Neural cell (in vitro differentiated cells): ENCODE data around the gene TEX101. TPM values are rescaled to one million over a fixed set of nuclear protein-coding genes. Genes with fewer than 3 reads are reported as not detected.

Experiments used
- H2AFZ ChIP-seq: fragments of 200-600, 300-800 bp; sonication (generic), shearing (Covaris generic); 2 replicates; pipeline ENCODE4 v1.6.0; 2014; ENCODE audit warnings: low read depth, mild to moderate bottlenecking, antibody characterized with exemption, low read length, moderate library complexity
- H3F3A ChIP-seq: fragments of 200-600 bp; shearing (Covaris generic); 2 replicates; pipeline ENCODE4 v1.6.1; 2016; ENCODE audit warnings: mild to moderate bottlenecking, moderate library complexity, mixed read lengths, antibody characterized with exemption, low read length; ENCODE audit not compliant: insufficient read depth, poor library complexity, severe bottlenecking
- H3K27ac ChIP-seq: fragments of 200-600, 300-800 bp; sonication (generic), shearing (Covaris generic); 2 replicates; pipeline ENCODE4 v1.5.1; 2014; ENCODE audit warnings: mild to moderate bottlenecking, low read length, moderate library complexity
- H3K27me3 ChIP-seq: fragments of 300-800, 200-600 bp; sonication (generic), shearing (Covaris generic); 2 replicates; pipeline ENCODE4 v1.6.0; 2014; ENCODE audit warnings: mild to moderate bottlenecking, low read depth, low read length, moderate library complexity; ENCODE audit not compliant: insufficient read depth
- H3K36me3 ChIP-seq: fragments of 300-800, 200-600 bp; sonication (generic), shearing (Covaris generic); 2 replicates; pipeline ENCODE4 v1.5.1; 2014; ENCODE audit warnings: mild to moderate bottlenecking, antibody characterized with exemption, low read length, moderate library complexity; ENCODE audit not compliant: insufficient read depth
- H3K4me2 ChIP-seq: fragments of 300-800, 200-600 bp; sonication (generic), shearing (Covaris generic); 2 replicates; pipeline ENCODE4 v1.6.0; 2014; ENCODE audit warnings: mild to moderate bottlenecking, low read length
- H3K4me3 ChIP-seq: fragments of 300-800, 200-600 bp; sonication (generic), shearing (Covaris generic); 2 replicates; pipeline ENCODE4 v1.5.1; 2014; ENCODE audit warnings: mild to moderate bottlenecking, low read length, moderate library complexity
- H3K79me2 ChIP-seq: fragments of 200-600 bp; shearing (Covaris generic); replicated peaks from 2 replicates; pipeline ENCODE4 v1.6.0; 2014; ENCODE audit warnings: mild to moderate bottlenecking, low read length, moderate library complexity; ENCODE audit not compliant: insufficient read depth
- H3K9ac ChIP-seq: fragments of 300-800, 200-600 bp; sonication (generic), shearing (Covaris generic); 2 replicates; pipeline ENCODE4 v1.6.1; 2016; ENCODE audit warnings: mild to moderate bottlenecking, low read length, mixed read lengths
- H3K9me2 ChIP-seq: fragments of 200-600 bp; shearing (Covaris generic); 2 replicates; pipeline ENCODE4 v1.6.1; 2016; ENCODE audit warnings: mild to moderate bottlenecking, low read length, mixed read lengths; ENCODE audit not compliant: insufficient read depth
- H3K9me3 ChIP-seq: fragments of 200-600, 300-800 bp; sonication (generic), shearing (Covaris generic); 2 replicates; pipeline ENCODE4 v1.6.1; 2016; ENCODE audit warnings: mild to moderate bottlenecking, mixed run types, low read length, moderate library complexity, mixed read lengths
- H4K20me1 ChIP-seq: fragments of 200-600 bp; shearing (Covaris generic); 2 replicates; pipeline ENCODE4 v1.6.1; 2016; ENCODE audit warnings: mild to moderate bottlenecking, mixed run types; ENCODE audit not compliant: insufficient read depth
- CTCF ChIP-seq: fragments of 450-650 bp; IDR thresholded peaks from 2 replicates; pipeline ENCODE4 v1.5.1; 2014; ENCODE audit warnings: antibody characterized with exemption, mild to moderate bottlenecking, moderate library complexity; ENCODE audit not compliant: poor library complexity, severe bottlenecking
- EP300 ChIP-seq: fragments of 450-650 bp; conservative IDR thresholded peaks from 2 replicates; pipeline ENCODE4 v1.6.1; 2014; ENCODE audit warnings: antibody characterized with exemption, mild to moderate bottlenecking, moderate library complexity; ENCODE audit not compliant: poor library complexity, severe bottlenecking
- EZH2 ChIP-seq: fragments of 200-600, 300-800 bp; shearing (Covaris generic), sonication (generic); IDR thresholded peaks from 2 replicates; pipeline ENCODE4 v1.6.1; 2014; ENCODE audit warnings: antibody characterized with exemption, low read length, borderline replicate concordance, mild to moderate bottlenecking; ENCODE audit not compliant: insufficient read depth, poor library complexity, severe bottlenecking
- POLR2AphosphoS5 ChIP-seq: IDR thresholded peaks from 2 replicates; pipeline ENCODE4 v1.6.1; 2012
- REST ChIP-seq: IDR thresholded peaks from 2 replicates; pipeline ENCODE4 v1.6.1; 2012; ENCODE audit warnings: borderline replicate concordance
- SMC3 ChIP-seq: fragments of 450-650 bp; conservative IDR thresholded peaks from 2 replicates; pipeline ENCODE4 v1.6.1; 2014; ENCODE audit warnings: antibody characterized with exemption, mild to moderate bottlenecking, moderate library complexity; ENCODE audit not compliant: poor library complexity
- polyA plus RNA-seq: library from polyadenylated mRNA; depleted of rRNA; stranded (reverse); fragments of >200 nt; gene quantifications from 2 replicates; pipeline ENCODE4 v1.2.3, GENCODE V29; 2014

The TEX101 gene
- polyA plus RNA-seq, 1 donor from 2014 or later: not detected

- no peaks in the 10 kb centered on the region for H3K36me3 ChIP-seq
- H4K20me1 ChIP-seq: no peaks in the 10 kb centered on the region
- H3K9me2 ChIP-seq: no peaks in the 10 kb centered on the region
- no peaks in the 10 kb centered on the region for H3F3A ChIP-seq
- no peaks in the 10 kb centered on the region for H3K79me2 ChIP-seq
- no peak overlapping the region for H3K27ac ChIP-seq
- no peak overlapping the region for H3K9ac ChIP-seq
- no peak overlapping the region for H2AFZ ChIP-seq
- no peaks in the 10 kb centered on the region for H3K27me3 ChIP-seq
- no peaks in the 10 kb centered on the region for H3K9me3 ChIP-seq
- no peak overlapping the region for H3K4me2 ChIP-seq
- no peak for TF ChIP-seq EP300
- H3K4me3 ChIP-seq: no peak overlapping the region
Observed at GRCh38 chr19:43423779-43424178, 9.1 kb downstream of the TEX101 start.

- H3K4me3 ChIP-seq: no peak overlapping the region
- no peak overlapping the region for H3K4me2 ChIP-seq
- no peaks in the 10 kb centered on the region for H3K36me3 ChIP-seq
- TF ChIP-seq CTCF (peak; percentile 31), POLR2AphosphoS5 (no peak), REST (no peak), SMC3 (no peak)
- H3F3A ChIP-seq: no peaks in the 10 kb centered on the region
- H3K27me3 ChIP-seq: no peaks in the 10 kb centered on the region
- H3K9me3 ChIP-seq: no peaks in the 10 kb centered on the region
- H2AFZ ChIP-seq: no peak overlapping the region
- H4K20me1 ChIP-seq: no peaks in the 10 kb centered on the region
- H3K9ac ChIP-seq: no peak overlapping the region
- H3K9me2 ChIP-seq: no peaks in the 10 kb centered on the region
- no peaks in the 10 kb centered on the region for H3K79me2 ChIP-seq
- no peak overlapping the region for H3K27ac ChIP-seq
Observed at GRCh38 chr19:43425567-43426392, 11.1 kb downstream of the TEX101 start.

GRCh38 chr19:43429395-43429794 lies 14.7 kb downstream of the TEX101 start:
- no peak overlapping the region for H3K4me2 ChIP-seq
- H3F3A ChIP-seq: no peaks in the 10 kb centered on the region
- TF ChIP-seq EZH2: no peak
- TF ChIP-seq SMC3: no peak
- no peaks in the 10 kb centered on the region for H3K27me3 ChIP-seq
- H3K4me3 ChIP-seq: no peak overlapping the region
- no peak overlapping the region for H3K27ac ChIP-seq
- H3K9me2 ChIP-seq: no peaks in the 10 kb centered on the region
- H2AFZ ChIP-seq: no peak overlapping the region
- H4K20me1 ChIP-seq: no peaks in the 10 kb centered on the region
- no peaks in the 10 kb centered on the region for H3K36me3 ChIP-seq
- H3K79me2 ChIP-seq: no peaks in the 10 kb centered on the region
- H3K9ac ChIP-seq: no peak overlapping the region
- H3K9me3 ChIP-seq: no peaks in the 10 kb centered on the region
